ENCODE results near the gene CDK16. TPM values are rescaled to one million over a fixed set of nuclear protein-coding genes. Genes with fewer than 3 reads are reported as not detected.

The CDK16 gene
- total and polyA plus RNA-seq, 8 donors = 81.1 to 113 (median 96.1) TPM

GRCh38 chrX:47217121-47217851, 1.2 kb upstream of the CDK16 start:
- intact Hi-C loops (cut with DNase I) = no loop called here
- no peak for TF ChIP-seq CTCF (IDR thresholded peaks at IDR 0.05)
- peak overlapping the region in 1 of 2 donors; percentile 64 for H3K4me3 ChIP-seq
- no peaks in the 10 kb centered on the region for H3K27me3 ChIP-seq
- H3K9me3 ChIP-seq = no peaks in the 10 kb centered on the region
- H3K4me1 ChIP-seq = peaks cover 5 to 33% of the 10 kb centered on the region in 2 donors
- H3K27ac ChIP-seq = peak overlapping the region; percentile 77 to 93
- peaks cover 3 to 40% of the 10 kb centered on the region in 2 donors for H3K36me3 ChIP-seq
- DNase-seq = peak in 1 of 4 donors; percentile 94
- ATAC-seq = peak; percentile 1

- Histone ChIP-seq H3K9me3 (no peaks in the 10 kb centered on the region), H3K27me3 (no peaks in the 10 kb centered on the region), H3K4me1 (peaks cover 5 to 33% of the 10 kb centered on the region in 2 donors), H3K4me3 (peak overlapping the region; percentile 64 to 81), H3K27ac (peak overlapping the region; percentile 93), H3K36me3 (peaks cover 3 to 34% of the 10 kb centered on the region in 2 donors)
- peak; percentile 91 for ATAC-seq
- peak; percentile 92 to 99 (median 98) for DNase-seq
- intact Hi-C loops (cut with DNase I) = no loop called here
- TF ChIP-seq CTCF (IDR thresholded peaks at IDR 0.05) = no peak
Measured at GRCh38 chrX:47217852-47218279, 615 bp upstream of the CDK16 start.

GRCh38 chrX:47218920-47219815, 687 bp downstream of the CDK16 start:
- intact Hi-C loops (cut with DNase I) = no loop called here
- Histone ChIP-seq H3K9me3 (no peaks in the 10 kb centered on the region), H3K4me3 (peak overlapping the region; percentile 64 to 81), H3K4me1 (peaks cover 5 to 33% of the 10 kb centered on the region in 2 donors), H3K36me3 (peaks cover 3 to 34% of the 10 kb centered on the region in 2 donors), H3K27me3 (no peaks in the 10 kb centered on the region), H3K27ac (peak overlapping the region; percentile 93)
- peak in 3 of 4 donors; percentile 36 to 82 (median 48) for DNase-seq
- TF ChIP-seq CTCF (IDR thresholded peaks at IDR 0.05) = no peak
- ATAC-seq = no peak

GRCh38 chrX:47221756-47222155, 3.3 kb downstream of the CDK16 start:
- Histone ChIP-seq H3K4me1 (peaks cover 5 to 23% of the 10 kb centered on the region in 2 donors), H3K27me3 (no peaks in the 10 kb centered on the region), H3K36me3 (peaks cover 0 to 39% of the 10 kb centered on the region in 2 donors), H3K27ac (no peak overlapping the region), H3K4me3 (no peak overlapping the region), H3K9me3 (no peaks in the 10 kb centered on the region)
- intact Hi-C loops (cut with DNase I) = no loop called here
- DNase-seq (no peak), ATAC-seq (no peak)
- TF ChIP-seq CTCF (IDR thresholded peaks at IDR 0.05) = no peak

All from left lung (tissue), 10 donors.